Testis (tissue), 5 donors: ENCODE data around the gene TUT7. TPM values are rescaled to one million over a fixed set of nuclear protein-coding genes. Genes with fewer than 3 reads are reported as not detected.
"Not testable (repeated sequence)": the region's sequence is repeated elsewhere in the genome, so short reads cannot be mapped to it uniquely, and the experiment has no call there.

ENCODE experiments used
- DNase-seq: peaks from one replicate; pipeline ENCODE4 v3.0.0-alpha.2; 2019
- H3K27ac ChIP-seq, 2 donors: fragments of 200-600 bp; sonication (generic); one replicate each; pipeline ENCODE4 v1.5.1; 2019
- H3K27me3 ChIP-seq: fragments of 200-600 bp; sonication (generic); one replicate; pipeline ENCODE4 v1.5.1; 2019
- H3K36me3 ChIP-seq: fragments of 200-600 bp; sonication (generic); one replicate; pipeline ENCODE4 v1.5.1; 2017; ENCODE audit warnings: low read depth; ENCODE audit errors: missing control alignments
- H3K4me1 ChIP-seq: fragments of 200-600 bp; sonication (generic); one replicate; pipeline ENCODE4 v1.5.1; 2019
- H3K4me3 ChIP-seq, 2 donors: fragments of 200-600 bp; sonication (generic); one replicate each; pipeline ENCODE4 v1.5.1; 2017 to 2019
- H3K9me3 ChIP-seq: fragments of 200-600 bp; sonication (generic); one replicate; pipeline ENCODE4 v1.5.1; 2017
- POLR2A ChIP-seq: fragments of 450-650 bp; IDR thresholded peaks from one replicate; pipeline ENCODE4 v1.6.1; 2017; ENCODE audit warnings: antibody characterized with exemption, mild to moderate bottlenecking, moderate library complexity
- WGBS, 2 donors: methylation state at CpG; one replicate each; pipeline ENCODE4 v1.1.5; 2018; 5-methylcytosine and 5-hydroxymethylcytosine counted together
- intact Hi-C: fragments of 100-400 bp; cut with DNase I; formaldehyde crosslinking; loops from one replicate; pipeline ENCODE4 v1.15.1; 2023; ENCODE audit warnings: low total_unique reads
- long read RNA-seq, 2 donors: transcript quantifications; one replicate each; lab custom pipeline, GENCODE V29; 2026
- polyA plus RNA-seq: library from polyadenylated mRNA; stranded (reverse); fragments of 350-450 nt; fragmentation: Illumina TruSeq; extraction: RNeasy Lipid Tissue Mini Kit (QIAGEN cat#74804); gene quantifications from one replicate; pipeline ENCODE4 v1.2.3, GENCODE V29; 2014; ENCODE audit warnings: low read depth, low replicate concordance; ENCODE audit not compliant: insufficient read depth
- total RNA-seq, 2 donors: library from RNA; depleted of rRNA; stranded (reverse); fragments of >200 nt; gene quantifications; one replicate each; pipeline ENCODE4 v1.2.3, GENCODE V29; 2016
- TF ChIP-seq, protein P1 (sequence below), 3 experiments: fragments of 450-650 bp in 2 of 3; fragments of 200-600 bp in 1 of 3; sonication (generic) in 1 of 3; IDR thresholded peaks; one replicate each; pipeline ENCODE4 v1.5.1; 2016 to 2019; ENCODE audit warnings: antibody characterized with exemption in 3 of 3, mild to moderate bottlenecking in 2 of 3, moderate library complexity in 1 of 3

TUT7 gene, protein sequence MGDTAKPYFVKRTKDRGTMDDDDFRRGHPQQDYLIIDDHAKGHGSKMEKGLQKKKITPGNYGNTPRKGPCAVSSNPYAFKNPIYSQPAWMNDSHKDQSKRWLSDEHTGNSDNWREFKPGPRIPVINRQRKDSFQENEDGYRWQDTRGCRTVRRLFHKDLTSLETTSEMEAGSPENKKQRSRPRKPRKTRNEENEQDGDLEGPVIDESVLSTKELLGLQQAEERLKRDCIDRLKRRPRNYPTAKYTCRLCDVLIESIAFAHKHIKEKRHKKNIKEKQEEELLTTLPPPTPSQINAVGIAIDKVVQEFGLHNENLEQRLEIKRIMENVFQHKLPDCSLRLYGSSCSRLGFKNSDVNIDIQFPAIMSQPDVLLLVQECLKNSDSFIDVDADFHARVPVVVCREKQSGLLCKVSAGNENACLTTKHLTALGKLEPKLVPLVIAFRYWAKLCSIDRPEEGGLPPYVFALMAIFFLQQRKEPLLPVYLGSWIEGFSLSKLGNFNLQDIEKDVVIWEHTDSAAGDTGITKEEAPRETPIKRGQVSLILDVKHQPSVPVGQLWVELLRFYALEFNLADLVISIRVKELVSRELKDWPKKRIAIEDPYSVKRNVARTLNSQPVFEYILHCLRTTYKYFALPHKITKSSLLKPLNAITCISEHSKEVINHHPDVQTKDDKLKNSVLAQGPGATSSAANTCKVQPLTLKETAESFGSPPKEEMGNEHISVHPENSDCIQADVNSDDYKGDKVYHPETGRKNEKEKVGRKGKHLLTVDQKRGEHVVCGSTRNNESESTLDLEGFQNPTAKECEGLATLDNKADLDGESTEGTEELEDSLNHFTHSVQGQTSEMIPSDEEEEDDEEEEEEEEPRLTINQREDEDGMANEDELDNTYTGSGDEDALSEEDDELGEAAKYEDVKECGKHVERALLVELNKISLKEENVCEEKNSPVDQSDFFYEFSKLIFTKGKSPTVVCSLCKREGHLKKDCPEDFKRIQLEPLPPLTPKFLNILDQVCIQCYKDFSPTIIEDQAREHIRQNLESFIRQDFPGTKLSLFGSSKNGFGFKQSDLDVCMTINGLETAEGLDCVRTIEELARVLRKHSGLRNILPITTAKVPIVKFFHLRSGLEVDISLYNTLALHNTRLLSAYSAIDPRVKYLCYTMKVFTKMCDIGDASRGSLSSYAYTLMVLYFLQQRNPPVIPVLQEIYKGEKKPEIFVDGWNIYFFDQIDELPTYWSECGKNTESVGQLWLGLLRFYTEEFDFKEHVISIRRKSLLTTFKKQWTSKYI (N-terminal part only)
- total RNA-seq (10 to 100 TPM; 40.0 to 53.4 TPM), polyA plus RNA-seq (18.7 TPM)
- long read RNA-seq, donor 1, partial matches to known transcripts: 6 of 6 reads
- long read RNA-seq, donor 1, other reads (novel, unspliced or antisense): 0 of 6 reads
- long read RNA-seq, donor 2, partial matches to known transcripts: 0 of 1 reads
- long read RNA-seq, donor 2, other reads (novel, unspliced or antisense): 0 of 1 reads

DNA sequence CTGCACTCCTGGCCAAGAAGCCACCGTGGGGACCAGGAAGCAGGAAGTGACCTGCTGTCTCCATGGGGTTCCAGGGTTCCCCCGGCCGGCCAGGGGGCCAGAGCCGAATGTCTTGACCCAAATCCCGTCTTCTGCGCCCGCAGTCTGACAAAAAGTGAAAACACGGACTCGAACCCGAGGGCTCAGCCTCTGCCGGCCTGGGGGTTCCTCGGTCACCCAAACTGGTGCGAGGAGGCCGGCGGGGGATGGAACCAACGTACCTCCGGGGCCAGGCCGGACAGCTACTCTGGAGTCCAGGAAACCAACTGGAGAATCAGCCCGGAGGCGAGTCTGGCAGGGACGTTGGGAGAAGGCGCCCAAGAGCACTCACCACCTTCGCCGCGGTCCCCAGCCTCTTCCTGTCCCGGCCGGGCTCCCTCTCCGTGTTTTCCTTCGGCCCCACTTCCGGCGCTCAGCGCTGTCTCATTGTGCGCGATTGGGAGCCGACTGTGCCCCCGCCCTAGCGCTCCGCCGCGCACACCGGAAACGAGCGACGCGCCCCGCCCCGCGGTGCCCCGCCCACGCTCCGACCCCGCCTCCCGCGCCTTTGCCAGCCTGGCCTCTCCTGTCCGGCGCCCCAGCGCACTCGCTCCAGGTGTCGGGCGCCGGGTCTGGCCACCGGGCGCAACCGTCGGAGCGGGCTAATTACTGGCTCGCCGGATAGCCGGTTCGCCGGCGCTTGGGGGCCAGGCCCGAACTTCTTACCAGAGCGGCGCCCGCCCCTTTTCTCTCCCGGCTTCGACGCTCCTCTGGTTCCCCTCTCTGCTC, at the start of gene TUT7:
Gene TUT7, minus strand, starts transcription at position 400 of the 807 bp plus-strand sequence. CDS start 1,211 bp downstream, outside the sequence.
- Histone ChIP-seq H3K4me1 (peaks cover 32% of the 10 kb centered on the region), H3K36me3 (no peaks in the 10 kb centered on the region), H3K27ac (peak within 1 kb of the TSS; percentile 90 to 93), H3K9me3 (no peaks in the 10 kb centered on the region), H3K27me3 (no peaks in the 10 kb centered on the region), H3K4me3 (peak within 1 kb of the TSS; percentile 90 to 95)
- TF ChIP-seq, protein P1, sequence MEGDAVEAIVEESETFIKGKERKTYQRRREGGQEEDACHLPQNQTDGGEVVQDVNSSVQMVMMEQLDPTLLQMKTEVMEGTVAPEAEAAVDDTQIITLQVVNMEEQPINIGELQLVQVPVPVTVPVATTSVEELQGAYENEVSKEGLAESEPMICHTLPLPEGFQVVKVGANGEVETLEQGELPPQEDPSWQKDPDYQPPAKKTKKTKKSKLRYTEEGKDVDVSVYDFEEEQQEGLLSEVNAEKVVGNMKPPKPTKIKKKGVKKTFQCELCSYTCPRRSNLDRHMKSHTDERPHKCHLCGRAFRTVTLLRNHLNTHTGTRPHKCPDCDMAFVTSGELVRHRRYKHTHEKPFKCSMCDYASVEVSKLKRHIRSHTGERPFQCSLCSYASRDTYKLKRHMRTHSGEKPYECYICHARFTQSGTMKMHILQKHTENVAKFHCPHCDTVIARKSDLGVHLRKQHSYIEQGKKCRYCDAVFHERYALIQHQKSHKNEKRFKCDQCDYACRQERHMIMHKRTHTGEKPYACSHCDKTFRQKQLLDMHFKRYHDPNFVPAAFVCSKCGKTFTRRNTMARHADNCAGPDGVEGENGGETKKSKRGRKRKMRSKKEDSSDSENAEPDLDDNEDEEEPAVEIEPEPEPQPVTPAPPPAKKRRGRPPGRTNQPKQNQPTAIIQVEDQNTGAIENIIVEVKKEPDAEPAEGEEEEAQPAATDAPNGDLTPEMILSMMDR (IDR thresholded peaks at IDR 0.05): no peak
- TF ChIP-seq POLR2A: no peak
- DNase-seq: peak; percentile 97
- intact Hi-C loops: no loop called here
- 0% methylated on average over 4 to 35 of the region's 79 CpGs for WGBS, 2 donors

DNA sequence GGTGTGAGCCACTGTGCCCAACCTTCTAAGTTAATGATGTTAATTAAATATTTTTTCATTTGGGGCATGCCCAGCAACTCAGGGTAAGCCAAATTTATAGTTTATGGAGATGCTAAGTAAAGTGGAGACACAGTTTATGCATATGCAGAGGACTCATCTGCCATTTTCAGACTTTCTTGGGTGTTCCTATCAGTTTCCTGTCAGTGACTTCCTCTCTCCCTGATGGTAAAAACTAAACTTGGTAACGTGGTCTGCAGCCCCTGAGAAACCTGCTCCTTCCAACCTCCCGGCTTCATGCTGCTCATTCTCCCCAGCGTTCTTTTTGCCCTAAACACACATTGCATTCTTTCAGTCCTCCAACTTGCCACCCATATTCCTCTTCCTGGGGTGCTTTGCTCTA, 48.4 kb upstream of the TUT7 start:
- Histone ChIP-seq H3K27me3 (no peaks in the 10 kb centered on the region), H3K36me3 (no peaks in the 10 kb centered on the region), H3K4me3 (no peak overlapping the region), H3K9me3 (no peaks in the 10 kb centered on the region), H3K4me1 (peaks cover 13% of the 10 kb centered on the region), H3K27ac (no peak overlapping the region)
- intact Hi-C loops: no loop called here
- DNase-seq: no peak
- WGBS, 2 donors: 77 to 91% methylated on average over 3 of the region's 3 CpGs
- no peak for TF ChIP-seq POLR2A
- TF ChIP-seq, protein P1 (IDR thresholded peaks at IDR 0.05): no peak

DNA sequence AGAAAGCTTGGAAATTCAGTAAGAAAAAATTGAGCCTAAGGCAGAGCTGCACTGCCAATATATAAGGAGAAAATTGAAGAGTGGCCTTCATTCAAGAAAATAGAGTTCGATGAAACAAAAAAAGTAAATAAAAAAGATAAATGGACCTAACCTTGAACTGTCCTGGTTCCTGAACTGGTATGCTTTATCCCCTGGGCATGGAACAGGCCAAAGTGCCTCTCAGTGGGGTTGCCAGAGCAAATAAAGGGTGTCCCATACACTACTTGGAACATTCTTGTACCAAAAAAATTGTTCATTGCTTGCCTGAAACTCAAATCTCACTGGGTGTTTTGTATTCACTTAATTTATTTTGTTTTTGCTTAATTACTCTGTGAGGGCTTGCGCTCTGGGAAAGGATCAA, 42.2 kb upstream of the TUT7 start:
- Histone ChIP-seq H3K9me3 (no peaks in the 10 kb centered on the region), H3K36me3 (no peaks in the 10 kb centered on the region), H3K4me1 (no peaks in the 10 kb centered on the region), H3K4me3 (no peak overlapping the region), H3K27me3 (no peaks in the 10 kb centered on the region), H3K27ac (no peak overlapping the region)
- intact Hi-C loops: no loop called here
- no peak for TF ChIP-seq POLR2A
- TF ChIP-seq, protein P1 (IDR thresholded peaks at IDR 0.05): no peak
- DNase-seq: no peak
- WGBS, 2 donors: 47 to 70% methylated on average over 2 of the region's 2 CpGs

DNA sequence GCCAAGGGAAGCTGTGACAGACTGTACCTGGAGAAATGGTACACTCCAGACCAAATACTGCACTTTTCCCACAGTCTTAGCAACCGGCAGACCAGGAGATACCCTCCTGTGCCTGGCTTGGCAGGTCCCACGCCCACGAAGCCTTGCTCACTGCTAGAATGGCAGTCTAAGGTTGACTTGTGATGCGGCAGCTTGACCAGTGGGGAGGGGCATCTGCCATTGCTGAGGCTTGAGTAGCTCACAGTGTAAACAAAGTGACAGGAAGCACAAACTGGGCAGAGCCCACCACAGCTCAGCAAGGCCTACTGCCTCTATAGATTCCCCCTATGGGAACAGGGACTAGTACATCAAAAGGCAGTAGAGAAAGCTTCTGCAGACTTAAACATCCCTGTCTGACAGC, 36.0 kb upstream of the TUT7 start:
- WGBS, 2 donors: 90 to 94% methylated on average over 3 to 4 of the region's 4 CpGs
- DNase-seq, H3K27ac ChIP-seq, H3K27me3 ChIP-seq, H3K4me3 ChIP-seq, intact Hi-C loops, H3K9me3 ChIP-seq, H3K36me3 ChIP-seq, H3K4me1 ChIP-seq: not testable (repeated sequence)
